Body of pancreas (tissue), 4 donors: ENCODE measurements around the gene PDYN. TPM values are rescaled to one million over a fixed set of nuclear protein-coding genes. Genes with fewer than 3 reads are reported as not detected.

Experiments
- ATAC-seq: fragments of 150-250 bp; one replicate; pipeline ENCODE4 v1.9.1; 2016
- DNase-seq, 4 donors: peaks; one replicate each; pipeline ENCODE4 v3.0.0-alpha.2; 2019
- H3K27ac ChIP-seq, 4 donors: fragments of 200-600 bp; sonication (generic); 1 replicate in 3 of 4; 2 replicates in 1 of 4; pipeline versions ENCODE4 v1.5.1 to v1.6.1; 2016 to 2019; ENCODE audit warnings: mild to moderate bottlenecking in 1 of 4, mixed read lengths in 1 of 4, moderate library complexity in 1 of 4
- H3K27me3 ChIP-seq, 2 donors: fragments of 200-600 bp; sonication (generic); one replicate each; pipeline ENCODE4 v1.6.0; 2016; ENCODE audit warnings: mild to moderate bottlenecking in 1 of 2
- H3K36me3 ChIP-seq, 2 donors: fragments of 200-600 bp; sonication (generic); replicated peaks in 1 of 2; 2 replicates each; pipeline ENCODE4 v1.5.1; 2016; ENCODE audit warnings: low read depth in 2 of 2; ENCODE audit not compliant: insufficient read depth in 1 of 2
- H3K4me1 ChIP-seq: fragments of 200-600 bp; sonication (generic); one replicate; pipeline ENCODE4 v1.6.0; 2016
- H3K4me3 ChIP-seq, 2 donors: fragments of 200-600 bp; sonication (generic); 1 replicate in 1 of 2; 2 replicates in 1 of 2; pipeline ENCODE4 v1.5.1; 2016 to 2019
- H3K9me3 ChIP-seq, 3 donors: fragments of 200-600 bp; sonication (generic); 1 replicate in 2 of 3; 2 replicates in 1 of 3; pipeline ENCODE4 v1.5.1; 2016
- POLR2A ChIP-seq, 3 donors: fragments of 450-650 bp; IDR thresholded peaks; one replicate each; pipeline ENCODE4 v1.6.1; 2016; ENCODE audit warnings: antibody characterized with exemption in 3 of 3, mild to moderate bottlenecking in 2 of 3
- WGBS, 2 donors: methylation state at CpG; one replicate each; pipeline ENCODE4 v1.1.5; 2017; 5-methylcytosine and 5-hydroxymethylcytosine counted together
- intact Hi-C: fragments of 100-400 bp; cut with DNase I; formaldehyde crosslinking; loops from one replicate; pipeline ENCODE4 v1.15.1; 2023
- total RNA-seq, 2 donors: library from RNA; depleted of rRNA; stranded (reverse); fragments of >200 nt; gene quantifications; one replicate each; pipeline ENCODE4 v1.1.0, GENCODE V29; 2016
- TF ChIP-seq, protein P1 (sequence below), 7 experiments: fragments of 450-650 bp in 4 of 7; fragments of 200-600 bp in 3 of 7; sonication (generic) in 3 of 7; IDR thresholded peaks; one replicate each; pipeline ENCODE4 v1.5.1; 2016 to 2019; ENCODE audit warnings: antibody characterized with exemption in 7 of 7

PDYN gene
- total RNA-seq, 2 donors from 2014 or later, result not detected

DNA sequence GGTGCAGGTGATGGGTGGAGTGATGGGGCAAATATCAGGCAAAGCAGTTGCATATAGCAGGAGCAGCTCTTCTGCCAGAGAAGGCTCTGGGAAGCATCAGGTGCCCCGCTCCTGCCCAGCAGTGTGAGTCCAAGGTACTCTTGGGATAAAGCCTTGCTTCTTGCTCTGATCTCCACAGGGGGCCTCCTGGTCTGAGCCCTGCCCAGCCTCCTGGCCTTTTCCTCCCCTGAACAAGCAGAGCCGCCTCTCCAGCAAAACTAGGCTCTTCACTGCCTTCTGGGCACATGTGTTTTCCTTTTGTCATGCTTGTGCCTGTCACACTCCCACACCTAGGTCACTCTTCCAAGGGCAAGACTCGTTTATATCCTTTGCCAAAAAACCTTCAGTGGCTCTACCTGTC, 64.4 kb downstream of the PDYN start:
- Histone ChIP-seq H3K27me3 (no peaks in the 10 kb centered on the region), H3K9me3 (no peaks in the 10 kb centered on the region), H3K4me3 (no peak overlapping the region), H3K36me3 (no peaks in the 10 kb centered on the region), H3K27ac (no peak overlapping the region), H3K4me1 (peaks cover 20% of the 10 kb centered on the region)
- TF ChIP-seq POLR2A (IDR thresholded peaks at IDR 0.05), result no peak
- TF ChIP-seq, protein P1, sequence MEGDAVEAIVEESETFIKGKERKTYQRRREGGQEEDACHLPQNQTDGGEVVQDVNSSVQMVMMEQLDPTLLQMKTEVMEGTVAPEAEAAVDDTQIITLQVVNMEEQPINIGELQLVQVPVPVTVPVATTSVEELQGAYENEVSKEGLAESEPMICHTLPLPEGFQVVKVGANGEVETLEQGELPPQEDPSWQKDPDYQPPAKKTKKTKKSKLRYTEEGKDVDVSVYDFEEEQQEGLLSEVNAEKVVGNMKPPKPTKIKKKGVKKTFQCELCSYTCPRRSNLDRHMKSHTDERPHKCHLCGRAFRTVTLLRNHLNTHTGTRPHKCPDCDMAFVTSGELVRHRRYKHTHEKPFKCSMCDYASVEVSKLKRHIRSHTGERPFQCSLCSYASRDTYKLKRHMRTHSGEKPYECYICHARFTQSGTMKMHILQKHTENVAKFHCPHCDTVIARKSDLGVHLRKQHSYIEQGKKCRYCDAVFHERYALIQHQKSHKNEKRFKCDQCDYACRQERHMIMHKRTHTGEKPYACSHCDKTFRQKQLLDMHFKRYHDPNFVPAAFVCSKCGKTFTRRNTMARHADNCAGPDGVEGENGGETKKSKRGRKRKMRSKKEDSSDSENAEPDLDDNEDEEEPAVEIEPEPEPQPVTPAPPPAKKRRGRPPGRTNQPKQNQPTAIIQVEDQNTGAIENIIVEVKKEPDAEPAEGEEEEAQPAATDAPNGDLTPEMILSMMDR (IDR thresholded peaks at IDR 0.05), result no peak
- DNase-seq (no peak), ATAC-seq (no peak)
- 45 to 54% methylated on average over 2 to 3 of the region's 3 CpGs for WGBS, 2 donors
- intact Hi-C loops, result no loop called here

- no peaks in the 10 kb centered on the region for H3K27me3 ChIP-seq
- WGBS, 2 donors, result 71% methylated on average over 7 of the region's 7 CpGs
- H3K9me3 ChIP-seq, result no peaks in the 10 kb centered on the region
- H3K36me3 ChIP-seq, result no peaks in the 10 kb centered on the region
- H3K4me3 ChIP-seq, result no peak overlapping the region
- TF ChIP-seq, protein P1 (IDR thresholded peaks at IDR 0.05), result no peak
- TF ChIP-seq POLR2A (IDR thresholded peaks at IDR 0.05), result no peak
- DNase-seq (no peak), ATAC-seq (no peak)
- H3K27ac ChIP-seq, result no peak overlapping the region
- peaks cover 20% of the 10 kb centered on the region for H3K4me1 ChIP-seq
- intact Hi-C loops, result no loop called here
These were observed 65.1 kb downstream of the PDYN start for GRCh38 chr20:1928782-1929181.

Other genes with a start within 250 kb of the PDYN start
- 10 to 100 TPM; 15.0 to 20.1 TPM for gene SIRPA, start 98.7 kb downstream of the PDYN start, total RNA-seq
- gene STK35, start 107.8 kb upstream of the PDYN start, total RNA-seq, result 10 to 100 TPM in 1 of 2 donors, 1 to 10 TPM in 1; 8.6 to 22.7 TPM